Umbilical cord (tissue), 2 donors: ENCODE measurements around the gene BAIAP2L1. TPM values are rescaled to one million over a fixed set of nuclear protein-coding genes. Genes with fewer than 3 reads are reported as not detected.

Experiments used
- DNase-seq: peaks from one replicate; pipeline ENCODE4 v3.0.0-alpha.2; 2015; ENCODE audit warnings: low spot score
- total RNA-seq: library from RNA; depleted of rRNA; stranded (reverse); fragments of >200 nt; gene quantifications from one replicate; pipeline ENCODE4 v1.2.3, GENCODE V29; 2014; ENCODE audit warnings: low replicate concordance; ENCODE audit not compliant: insufficient read depth

The BAIAP2L1 gene
- total RNA-seq, 1 donor from 2014 or later: 1.2 TPM

DNA sequence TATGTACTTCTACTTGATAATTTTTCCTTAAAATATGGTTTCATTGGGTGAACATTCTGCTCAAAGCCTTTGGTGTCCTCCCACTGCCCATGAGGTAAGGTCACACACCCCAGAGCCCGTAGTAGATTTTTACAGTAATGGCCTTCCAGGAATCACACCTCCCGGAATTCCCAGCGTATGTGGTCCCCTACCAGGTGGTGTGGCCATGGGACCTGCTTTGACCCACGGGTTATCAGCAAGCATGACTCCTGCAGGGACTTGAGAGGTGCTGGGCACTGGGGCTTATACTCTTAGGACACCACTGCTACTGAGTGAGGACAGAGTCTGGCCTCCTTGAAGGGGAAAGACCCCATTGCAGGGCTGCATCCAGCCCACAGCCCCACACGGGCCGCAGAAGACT, 42.2 kb downstream of the BAIAP2L1 start:
- DNase-seq: no peak

DNA sequence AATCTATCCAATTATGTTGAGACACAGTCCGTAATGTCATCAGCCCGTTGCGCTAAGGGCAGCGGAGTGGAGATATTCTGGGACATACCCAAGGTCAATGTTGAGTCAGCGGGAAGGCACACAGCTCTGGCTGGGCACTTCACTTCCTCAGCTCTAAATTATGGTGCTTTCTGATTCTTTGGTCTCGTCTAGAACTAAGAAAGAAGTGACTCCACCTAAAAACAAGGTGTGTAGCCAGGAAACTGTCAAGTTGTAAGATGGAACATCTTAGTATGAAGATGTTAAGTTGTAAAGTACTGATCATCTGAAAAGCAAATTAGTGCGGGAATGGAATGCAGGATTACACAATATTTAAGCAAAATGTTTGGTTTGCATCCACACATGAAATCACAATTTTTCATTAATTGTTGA, 43.1 kb downstream of the BAIAP2L1 start:
- no peak for DNase-seq

DNA sequence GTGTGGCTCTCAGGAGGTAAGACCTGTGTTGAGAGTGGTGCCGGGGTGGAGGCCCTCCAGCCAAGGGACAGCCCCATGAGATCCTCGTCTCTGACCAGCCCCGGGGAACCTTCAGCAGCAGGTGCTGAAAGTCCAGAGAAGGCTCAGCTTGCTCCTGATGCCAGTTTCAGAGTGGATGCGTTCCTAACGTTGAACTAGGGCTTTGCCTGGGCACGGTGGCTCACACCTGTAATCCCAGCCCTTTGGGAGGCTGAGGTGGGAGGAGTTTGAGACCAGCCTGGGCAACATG, 45.7 kb downstream of the BAIAP2L1 start:
- no peak for DNase-seq

DNA sequence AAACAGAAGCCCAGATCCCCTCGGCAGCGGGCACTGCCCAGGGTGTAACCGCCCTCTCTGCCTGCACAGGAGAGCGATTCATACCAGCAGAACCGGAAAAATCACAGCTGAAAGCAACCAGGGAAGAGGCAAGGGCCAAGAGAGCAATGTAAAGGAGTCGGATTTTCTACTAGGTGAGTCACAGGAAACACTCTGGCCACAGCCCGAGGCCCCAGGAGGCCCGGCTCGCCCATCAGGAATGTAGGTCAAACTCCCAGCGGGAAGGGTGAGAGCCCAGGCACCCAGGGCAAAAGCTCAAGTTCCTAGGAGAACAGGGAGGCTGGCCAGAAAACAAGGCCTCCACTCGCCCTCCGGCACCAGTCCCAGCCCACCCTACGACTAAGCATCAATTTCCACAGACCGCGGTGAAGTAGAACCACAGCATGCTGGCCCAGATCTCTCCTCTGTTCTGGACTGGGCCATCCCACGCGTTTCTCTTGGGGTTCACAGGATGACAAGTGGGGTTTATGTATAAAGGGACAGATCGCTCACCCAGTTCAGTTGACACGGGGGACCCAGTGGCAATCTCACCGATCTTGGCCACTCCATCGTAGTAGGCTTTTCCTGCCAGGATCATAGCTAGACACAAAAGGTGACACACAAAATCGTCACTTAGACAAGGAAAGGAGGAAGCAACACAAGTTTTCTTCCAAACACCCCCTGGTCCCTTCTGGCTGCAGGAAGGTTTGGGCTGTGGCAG, 46.2 kb downstream of the BAIAP2L1 start:
- DNase-seq: peak; percentile 32

DNA sequence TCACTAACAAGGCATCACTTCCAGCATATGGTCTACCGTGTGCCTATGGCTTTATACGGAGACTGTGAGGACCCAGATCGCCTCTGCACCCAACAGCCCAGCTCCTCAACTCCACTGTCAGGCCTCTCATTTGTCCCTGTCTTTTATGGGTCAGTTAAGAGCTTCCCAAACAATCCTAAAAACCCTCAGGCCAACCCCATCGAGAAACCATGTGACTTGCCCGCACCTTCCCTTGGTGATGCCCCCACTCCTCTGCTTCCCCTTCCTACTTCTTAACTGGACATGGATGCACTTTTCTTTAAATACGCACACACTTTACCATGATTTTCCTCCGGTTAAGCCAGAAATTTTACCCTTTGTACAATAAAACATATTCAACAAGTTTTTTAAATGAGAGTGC, 46.8 kb downstream of the BAIAP2L1 start:
- no peak for DNase-seq

DNA sequence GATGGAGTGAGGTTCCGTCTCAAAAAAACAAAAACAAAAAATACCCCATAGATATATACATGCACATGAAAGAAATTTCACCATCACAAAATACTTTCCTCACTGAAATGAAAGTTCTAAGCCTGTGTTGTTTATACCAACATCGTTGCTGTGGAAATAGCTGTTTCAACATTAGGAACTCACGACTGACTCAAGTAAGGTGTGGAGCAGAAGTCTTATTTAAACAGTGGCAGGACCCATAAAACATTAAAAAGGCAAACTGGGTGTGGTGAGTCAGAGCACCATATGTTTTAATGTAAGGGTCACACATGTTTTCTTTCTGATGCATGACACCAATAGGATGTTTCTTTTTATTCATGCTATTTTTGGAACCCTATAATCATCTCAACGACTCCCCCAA, 48.3 kb downstream of the BAIAP2L1 start:
- DNase-seq: peak; percentile 25

DNA sequence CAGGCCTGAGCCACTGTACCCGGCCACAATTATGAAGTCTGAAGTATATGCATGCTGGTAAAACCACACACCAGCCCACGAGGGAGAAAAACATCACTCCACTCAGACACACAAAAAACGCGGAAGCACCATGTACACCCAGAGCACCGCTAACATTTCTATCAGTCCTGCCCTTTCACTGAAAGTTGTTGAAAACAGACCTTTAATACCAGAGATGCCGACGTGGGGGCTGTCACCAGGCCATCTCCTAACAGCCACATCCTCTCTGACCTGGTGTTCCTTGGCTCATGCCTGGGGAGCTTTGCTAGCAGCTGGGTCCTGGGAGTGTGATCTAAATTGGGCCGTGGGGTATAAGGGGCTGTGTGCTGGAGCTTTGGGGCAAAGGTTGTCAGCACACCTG, 49.8 kb downstream of the BAIAP2L1 start:
- DNase-seq: no peak

DNA sequence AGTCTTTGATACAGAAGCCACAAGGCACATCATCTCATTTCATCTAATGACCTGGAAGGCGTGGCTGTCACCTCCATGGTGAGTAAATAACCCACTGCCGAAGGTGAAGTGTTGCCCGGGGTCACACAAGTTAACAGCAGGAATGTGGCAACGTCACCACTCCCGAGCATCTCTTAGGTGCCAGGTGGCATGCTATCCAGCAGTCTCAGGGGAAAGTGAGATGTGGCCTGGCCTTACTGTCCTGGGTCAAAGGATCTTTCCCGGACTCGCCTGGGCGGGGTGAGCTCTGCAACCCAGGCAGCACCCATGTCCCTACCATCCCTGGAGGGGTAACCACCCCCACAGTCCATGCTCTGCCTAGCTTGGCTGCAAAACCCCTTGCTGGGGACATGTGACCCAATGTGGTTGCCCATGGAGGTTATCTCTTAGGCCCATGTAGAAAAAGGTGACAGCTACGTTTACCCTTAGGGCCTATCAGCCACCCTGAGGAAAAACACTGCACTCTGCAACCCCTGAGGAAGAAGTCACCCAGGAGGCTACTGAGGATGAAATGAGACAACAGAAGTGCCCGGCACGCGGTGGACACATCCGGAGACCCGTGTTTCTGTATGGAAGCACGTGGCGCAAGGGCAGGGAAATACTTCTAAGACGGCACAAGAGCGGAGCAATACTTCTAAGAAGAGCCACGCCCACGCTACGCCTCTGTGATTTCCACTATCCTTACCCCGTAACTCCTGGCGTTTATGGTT, 52.0 kb downstream of the BAIAP2L1 start:
- no peak for DNase-seq

DNA sequence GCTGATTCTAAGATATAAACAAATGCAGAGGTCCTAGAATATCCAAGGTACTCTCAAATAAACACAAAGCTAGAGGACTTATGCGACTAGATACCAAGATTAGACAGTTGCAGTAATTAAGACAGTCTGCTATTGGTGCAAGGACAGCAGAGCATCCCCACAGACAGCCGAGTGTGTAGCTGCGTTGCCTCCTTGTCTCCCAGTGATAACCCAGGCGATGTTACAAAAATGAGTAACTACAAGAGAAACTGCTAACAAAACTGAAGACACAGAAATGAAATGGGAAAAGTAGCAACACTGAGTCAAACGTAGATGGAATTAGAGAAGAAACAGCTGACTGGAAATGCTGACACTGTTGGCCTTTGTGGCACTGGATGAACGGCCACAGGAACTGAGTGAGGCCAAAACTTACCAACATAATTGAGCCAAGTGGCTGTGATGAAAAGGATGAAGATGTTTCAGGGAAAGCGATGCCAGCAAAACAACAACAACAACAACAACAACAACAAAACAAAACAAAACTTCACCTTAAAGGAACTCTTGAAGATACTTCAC, 54.3 kb downstream of the BAIAP2L1 start:
- no peak for DNase-seq

DNA sequence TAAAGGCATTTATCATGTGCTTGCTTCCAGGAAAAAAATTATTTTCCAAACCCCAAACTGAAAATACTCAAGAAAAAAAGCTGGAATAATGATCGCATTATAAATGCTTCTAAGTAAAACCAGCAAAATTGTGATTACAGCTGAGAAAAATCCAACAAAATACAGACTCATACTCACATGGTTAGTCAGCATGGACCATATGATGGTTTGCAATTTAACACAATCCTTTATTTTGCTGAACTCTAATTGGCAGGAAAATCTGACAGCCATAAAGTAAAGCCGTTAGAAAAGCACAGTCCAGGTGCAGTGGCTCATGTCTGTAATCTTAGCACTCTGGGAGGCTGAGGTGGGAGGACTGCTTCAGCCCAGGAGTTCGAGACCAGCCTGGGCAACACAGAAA, 59.8 kb downstream of the BAIAP2L1 start:
- DNase-seq: peak; percentile 16

DNA sequence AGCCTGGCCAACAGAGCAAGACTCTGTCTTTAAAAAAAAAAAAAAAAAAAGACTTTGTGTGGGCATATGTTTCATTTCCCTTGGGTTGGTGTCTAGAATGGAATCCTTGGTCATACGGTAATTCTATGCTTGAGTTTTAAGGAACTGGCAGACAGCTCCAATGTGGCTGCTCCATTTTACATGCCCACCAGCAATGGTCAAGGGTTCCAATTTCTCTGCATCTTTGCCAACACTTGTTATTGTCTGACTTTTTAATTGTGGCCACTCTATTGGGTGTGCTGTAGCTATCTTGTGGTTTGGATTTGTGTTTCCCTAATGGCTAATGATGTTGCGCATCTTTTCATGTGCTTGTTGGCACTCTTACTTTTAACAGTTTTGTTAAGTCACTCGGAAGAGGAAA, 61.8 kb downstream of the BAIAP2L1 start:
- no peak for DNase-seq

DNA sequence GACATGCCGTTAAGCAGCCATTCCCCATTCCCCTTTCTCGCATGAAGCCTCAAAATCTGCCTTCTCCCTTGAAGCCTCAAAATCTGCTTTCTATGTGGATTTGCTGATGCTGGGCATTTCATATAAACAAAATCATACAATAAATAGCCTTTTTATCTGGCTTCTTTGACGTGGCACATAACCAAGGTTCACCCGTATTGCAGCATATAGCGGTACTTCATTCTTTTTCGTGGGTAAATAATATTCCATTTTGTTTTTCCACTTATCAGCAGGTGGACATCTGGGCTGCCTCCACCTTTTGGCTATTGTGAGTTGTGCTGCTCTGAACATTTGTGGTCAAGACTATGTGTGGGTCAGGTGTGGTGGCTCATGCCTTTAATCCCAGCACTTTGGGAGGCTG, 62.4 kb downstream of the BAIAP2L1 start:
- DNase-seq: no peak

DNA sequence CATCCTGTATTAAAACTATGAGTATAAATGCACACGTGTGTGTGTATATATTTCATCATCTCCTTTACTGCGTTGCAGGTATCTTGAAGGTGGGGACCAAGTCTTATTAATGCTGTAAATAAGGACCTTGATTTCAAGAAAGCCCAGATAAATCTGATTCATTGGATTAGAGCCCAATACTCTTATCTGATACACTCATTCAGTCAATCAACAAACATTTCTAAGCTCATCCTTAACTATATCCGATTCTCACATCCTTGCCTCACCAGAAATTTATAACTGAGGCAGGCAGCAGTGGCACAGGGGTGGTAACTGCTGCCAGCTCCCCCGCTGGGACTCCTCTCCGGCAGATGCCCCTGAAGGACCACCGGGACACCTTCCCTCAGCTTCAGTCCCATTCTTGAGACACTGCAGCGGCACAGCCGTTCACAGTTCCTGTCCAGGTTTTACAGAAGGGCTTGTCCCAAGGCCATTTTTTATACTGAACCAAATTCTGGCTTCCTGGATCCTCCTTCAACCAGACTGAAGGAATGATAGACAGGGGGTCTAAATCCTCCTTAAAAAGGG, 65.4 kb downstream of the BAIAP2L1 start:
- no peak for DNase-seq

DNA sequence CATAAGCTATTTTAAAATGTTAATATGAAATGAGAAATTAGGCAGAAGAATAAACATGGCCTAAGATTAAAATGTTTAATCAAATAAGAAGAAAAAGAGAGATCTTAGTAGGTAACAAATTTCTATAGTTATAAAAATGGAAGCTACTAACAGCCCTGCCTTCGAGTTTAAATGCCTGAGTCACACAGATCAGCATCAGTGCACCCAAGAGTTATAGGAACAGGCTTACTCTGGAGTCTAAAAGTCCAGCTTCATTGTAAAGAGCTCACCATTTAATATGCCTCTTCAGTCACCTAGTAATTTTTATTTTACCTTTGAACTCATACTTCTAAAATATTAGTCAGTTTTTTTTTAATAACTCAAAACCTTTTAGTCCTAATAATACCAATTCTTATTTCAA, 66.8 kb downstream of the BAIAP2L1 start:
- no peak for DNase-seq

DNA sequence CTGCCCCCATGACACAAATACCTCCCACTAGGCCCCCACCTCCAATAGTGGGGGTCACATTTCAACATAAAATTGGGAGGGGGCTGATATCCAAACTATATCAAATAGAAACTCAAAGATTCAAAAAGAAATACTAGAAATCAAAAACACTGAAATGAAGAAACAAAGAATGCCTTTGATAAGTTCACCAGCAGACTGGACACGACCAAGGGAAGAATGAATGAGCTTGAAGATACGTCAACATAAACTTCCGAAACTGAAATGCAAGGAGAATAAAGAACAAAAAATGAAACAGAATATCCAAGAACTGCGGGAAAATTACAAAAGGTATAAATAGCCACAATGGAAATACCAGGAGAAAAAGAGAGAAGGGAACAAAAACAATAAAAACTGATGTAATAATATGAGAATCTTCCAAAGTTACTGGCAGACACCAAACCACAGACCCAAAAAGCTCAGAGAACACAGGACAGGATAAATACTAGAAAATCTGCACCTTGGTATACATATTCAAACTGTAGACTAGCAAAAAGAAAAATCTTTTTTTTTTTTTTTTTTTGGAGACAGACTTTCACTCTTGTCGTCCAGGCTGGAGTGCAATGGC, 69.9 kb downstream of the BAIAP2L1 start:
- no peak for DNase-seq

DNA sequence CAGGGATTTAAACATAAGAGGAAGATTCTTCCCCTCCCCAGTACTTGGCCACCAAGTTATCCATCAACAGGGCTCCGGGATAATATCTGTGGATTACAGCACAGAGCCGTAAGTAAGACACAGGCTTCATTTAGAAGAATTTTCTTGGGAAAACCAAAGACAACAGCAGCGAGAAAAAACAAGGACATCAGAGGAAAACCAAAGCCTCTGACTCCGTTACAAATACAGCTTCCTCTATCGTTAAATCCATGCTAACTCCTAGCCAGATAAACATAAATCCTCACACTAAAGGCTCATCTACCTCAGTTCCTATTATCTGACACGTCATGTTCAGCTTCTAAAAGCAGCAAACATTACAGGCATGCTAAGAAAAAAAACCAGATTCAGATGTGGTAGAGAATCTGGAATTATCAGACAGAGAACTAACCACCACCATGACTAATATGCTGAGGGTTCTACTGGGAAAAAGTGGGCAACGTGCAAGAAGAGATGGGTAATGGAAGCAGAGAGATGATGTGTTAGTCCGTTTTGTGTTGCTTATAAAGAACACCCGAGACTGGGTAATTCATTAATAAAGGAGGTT, 71.0 kb downstream of the BAIAP2L1 start:
- DNase-seq: peak; percentile 97

DNA sequence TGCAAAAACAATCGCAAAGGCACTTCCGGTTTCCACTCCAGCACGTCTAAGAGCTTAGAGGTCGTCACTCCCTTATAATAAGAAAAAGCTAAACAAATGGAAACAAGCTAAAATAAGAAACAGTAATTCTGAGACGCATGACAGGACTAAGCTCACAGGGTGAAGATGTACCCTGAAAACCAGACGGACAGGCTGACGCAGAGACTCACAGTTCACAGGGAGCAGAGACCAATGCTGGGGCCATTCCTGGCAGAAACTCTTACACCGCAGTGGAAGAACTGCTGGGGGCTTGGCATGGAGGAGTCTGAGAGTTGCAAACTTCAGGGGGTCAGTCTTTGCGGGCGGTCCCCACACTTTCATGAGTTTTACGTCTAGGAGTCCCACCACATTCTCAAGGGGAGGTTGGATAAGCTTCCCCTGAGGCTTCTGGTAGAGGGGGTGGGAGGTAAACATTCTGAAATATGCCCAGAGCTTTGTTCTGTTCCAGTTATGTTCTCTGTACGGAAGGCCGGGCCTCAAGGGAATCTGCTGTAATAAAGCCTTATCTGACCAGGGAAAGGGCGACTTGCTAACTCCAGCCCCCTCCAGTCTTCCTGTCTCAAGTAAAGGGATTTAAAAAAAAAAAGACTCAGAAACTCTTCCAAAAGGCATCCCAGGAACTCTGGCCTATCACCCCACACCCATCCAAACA, 71.6 kb downstream of the BAIAP2L1 start:
- DNase-seq: no peak

DNA sequence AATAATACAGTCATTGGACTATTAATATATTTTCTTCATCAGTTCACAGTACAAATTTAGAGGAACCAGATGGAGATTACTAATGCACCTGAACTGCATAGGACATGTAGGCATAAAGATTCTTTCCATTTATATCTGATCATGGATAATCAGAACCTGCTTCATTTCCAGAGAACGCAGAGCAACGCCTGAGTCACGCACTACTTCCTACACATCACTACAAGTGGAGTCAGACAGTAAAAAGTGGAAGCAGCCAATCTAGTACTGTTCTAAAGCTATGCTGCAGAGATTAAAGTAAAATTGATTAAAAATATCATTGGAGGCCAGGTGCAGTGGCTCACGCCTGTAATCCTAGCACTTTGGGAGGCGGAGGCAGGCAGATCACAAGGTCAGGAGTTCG, 76.1 kb downstream of the BAIAP2L1 start:
- DNase-seq: no peak

DNA sequence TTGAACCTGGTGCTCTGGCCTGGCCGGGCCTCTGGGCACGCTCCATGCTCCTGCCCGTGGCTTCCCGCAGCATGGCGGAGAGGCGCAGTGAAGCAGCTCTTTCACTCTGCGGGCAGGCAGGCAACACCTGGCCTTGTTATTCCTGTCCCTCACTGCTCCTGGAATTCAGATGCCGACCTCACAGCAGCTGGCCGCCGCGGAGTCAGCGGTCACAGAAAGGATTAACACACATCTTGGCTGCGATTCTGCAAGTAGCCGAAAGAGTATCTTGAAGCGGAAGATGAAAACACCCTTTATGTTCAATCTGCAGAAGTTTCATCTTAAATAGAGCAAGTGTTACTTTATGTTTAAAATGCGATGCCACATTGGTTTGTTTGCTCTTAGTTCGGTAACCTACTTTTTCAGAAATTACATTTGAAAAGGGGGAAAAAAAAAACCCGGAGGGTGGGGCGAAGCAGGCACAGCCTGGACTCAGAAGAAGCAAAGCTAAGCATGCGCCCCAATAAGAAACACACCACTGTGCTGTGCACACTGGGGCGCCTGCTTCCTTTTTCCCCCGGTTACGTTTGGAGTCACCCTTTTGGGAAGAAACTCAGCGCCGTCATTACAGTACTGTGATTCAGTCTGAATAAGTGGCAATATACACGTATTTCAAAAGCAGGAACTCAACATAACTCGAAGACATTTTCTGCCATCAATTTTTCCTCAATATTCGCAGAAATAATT, 77.1 kb downstream of the BAIAP2L1 start:
- no peak for DNase-seq

DNA sequence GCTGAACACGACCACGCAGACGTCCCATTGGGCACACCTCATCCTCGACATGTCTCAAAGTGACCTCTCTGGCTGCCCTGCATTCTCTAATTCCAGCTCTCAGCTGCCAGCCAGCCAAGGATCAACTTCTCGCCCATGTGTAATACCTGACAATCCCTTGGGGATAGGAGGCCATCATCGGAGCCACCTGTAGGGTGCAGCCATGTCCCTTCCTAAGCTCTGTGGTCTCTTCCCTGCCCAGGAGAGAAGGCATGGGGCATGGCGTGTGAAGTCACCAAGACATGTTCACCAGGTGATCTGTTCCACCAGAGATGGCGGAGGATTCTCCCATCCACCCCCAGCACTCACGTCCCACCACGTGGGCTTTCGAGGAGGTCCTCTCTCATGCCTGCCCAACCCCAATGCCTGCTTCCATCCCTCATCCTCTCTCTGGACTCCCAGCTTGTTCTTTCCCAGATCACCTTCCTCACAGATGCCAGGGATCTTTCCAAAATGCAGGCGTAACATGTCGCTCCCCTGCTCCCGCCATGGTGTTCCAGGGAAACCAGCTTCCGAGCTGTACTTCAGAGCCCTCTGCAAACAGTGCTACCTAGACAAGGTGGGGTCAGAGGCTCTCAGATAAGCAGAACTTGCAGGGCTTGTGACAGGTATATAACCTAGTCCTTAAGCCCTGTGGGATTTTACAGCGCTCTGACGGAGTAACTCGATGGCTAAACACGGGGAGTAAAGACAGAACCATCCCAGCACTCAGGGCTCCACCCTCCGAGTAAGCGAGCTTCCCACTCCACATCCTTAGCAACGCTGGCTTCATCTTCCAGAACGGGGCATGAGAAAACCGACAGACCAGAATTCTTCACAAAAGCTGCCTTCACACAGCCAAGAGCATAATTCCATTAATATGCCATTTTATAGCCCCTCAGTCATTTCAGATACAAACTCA, 78.3 kb downstream of the BAIAP2L1 start:
- DNase-seq: no peak
